Keratinocyte (primary cell): ENCODE results near the gene SERPINH1.

Experiments used
- CTCF ChIP-seq, 3 experiments: IDR thresholded peaks in 1 of 3; conservative IDR thresholded peaks in 1 of 3; optimal IDR thresholded peaks in 1 of 3; 2 replicates in 2 of 3; 3 replicates in 1 of 3; pipeline versions ENCODE3 to v1.5.1; 2011; ENCODE audit warnings: low read length in 3 of 3, mild to moderate bottlenecking in 3 of 3, moderate library complexity in 2 of 3, control low read depth in 1 of 3, inconsistent platforms in 1 of 3; ENCODE audit not compliant: insufficient read depth in 2 of 3; ENCODE audit errors: extremely low read depth in 1 of 3
- EZH2 ChIP-seq: IDR thresholded peaks from one replicate; pipeline ENCODE4 v1.6.1; 2012; ENCODE audit warnings: inconsistent platforms, mild to moderate bottlenecking, low read length, moderate library complexity

GRCh38 chr11:75594211-75594610 is 32.2 kb downstream of the SERPINH1 start:
- no peak for TF ChIP-seq CTCF (optimal IDR thresholded peaks at IDR 0.05 in 1 of 3, IDR thresholded peaks at IDR 0.05 in 1 of 3, conservative IDR thresholded peaks at IDR 0.05 in 1 of 3; ENCODE audit: extremely low read depth in 1 of 3, insufficient read depth in 2 of 3, low read length in 3 of 3)
- TF ChIP-seq EZH2 = no peak
